OCI-LY1 (cell line): Measurements from ENCODE around the gene HSPA1B.
"Not testable (repeated sequence)": the region's sequence is repeated elsewhere in the genome, so short reads cannot be mapped to it uniquely, and the experiment has no call there.

Experiments used
- CTCF ChIP-seq: fragments of 200-600 bp; sonication (generic), shearing (Covaris generic); IDR thresholded peaks from 2 replicates; pipeline ENCODE4 v1.5.1; 2017; ENCODE audit warnings: mild to moderate bottlenecking, antibody characterized with exemption, low read length, moderate library complexity, mixed read lengths
- EZH2 ChIP-seq: fragments of 200-600 bp; sonication (generic), shearing (Covaris generic); IDR thresholded peaks from 2 replicates; pipeline ENCODE4 v1.8.0; 2017; ENCODE audit warnings: borderline replicate concordance, mixed run types, mild to moderate bottlenecking, antibody characterized with exemption, low read length, moderate library complexity, mixed read lengths

- TF ChIP-seq CTCF, EZH2: not testable (repeated sequence)
These were observed 9.5 kb upstream of the HSPA1B start for GRCh38 chr6:31817929-31818511.
